GM18867 (cell line): Measurements from ENCODE around the gene MYLK3.

Experiments used
- ATAC-seq: cut with Tn5 transposase; IDR thresholded peaks from one replicate; pipeline ENCODE4 v1.9.1; 2021; ENCODE audit warnings: mild to moderate bottlenecking, moderate library complexity; ENCODE audit not compliant: unreplicated experiment

Gene MYLK3

DNA sequence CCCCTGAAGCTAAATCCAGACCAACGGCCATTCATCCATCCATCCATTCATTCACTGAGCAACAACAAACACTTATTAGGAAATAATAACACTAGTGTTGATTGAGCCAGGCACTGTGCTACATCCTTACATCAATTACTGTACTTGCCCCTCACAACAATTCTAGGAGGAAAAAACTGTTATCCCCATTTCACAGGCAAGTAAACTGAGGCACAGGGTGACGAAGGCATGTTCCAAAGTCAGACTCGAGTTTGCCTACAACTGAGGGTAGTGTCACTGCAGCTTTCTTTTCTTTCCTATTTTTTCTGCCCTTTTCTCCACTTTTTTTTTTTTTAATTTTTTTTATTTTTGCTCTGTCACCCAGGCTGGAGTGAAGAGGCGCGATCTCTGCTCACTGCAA, 11.2 kb upstream of the MYLK3 start:
- no peak for ATAC-seq

DNA sequence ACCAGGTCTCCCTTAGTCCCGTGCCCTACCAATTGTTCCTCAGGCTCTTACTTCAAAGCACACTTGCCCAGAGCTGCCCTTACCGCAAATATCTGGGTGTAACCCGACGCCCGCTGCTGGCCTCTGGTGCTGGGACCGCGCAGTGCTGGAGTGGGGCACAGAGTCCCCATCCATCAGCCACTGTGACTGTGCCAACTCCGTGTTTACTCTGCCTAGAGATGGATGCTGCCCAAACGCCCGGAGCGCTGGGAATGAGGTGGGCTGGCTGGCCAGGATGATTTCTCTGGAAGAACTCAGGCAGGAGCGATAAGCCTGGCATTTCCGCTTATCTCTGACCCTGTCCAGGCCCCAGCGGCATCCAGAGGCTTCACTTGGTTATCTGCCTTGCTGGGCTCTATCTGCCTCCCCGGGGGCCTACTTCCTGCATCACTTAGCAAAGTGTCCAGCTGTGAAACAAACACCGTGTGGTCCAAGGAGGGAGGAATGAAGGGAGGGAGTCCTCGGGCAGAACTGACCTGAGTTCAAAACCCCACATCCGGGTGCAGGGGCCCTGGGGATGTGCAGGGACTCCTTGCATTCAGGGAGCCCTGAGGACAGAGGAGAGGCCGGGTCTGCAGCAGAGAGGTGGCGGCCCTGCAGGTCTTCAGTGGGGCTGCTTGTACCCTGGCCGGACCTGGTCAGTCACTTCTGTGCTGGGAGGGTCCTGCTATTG, 9.4 kb upstream of the MYLK3 start:
- ATAC-seq = no peak

DNA sequence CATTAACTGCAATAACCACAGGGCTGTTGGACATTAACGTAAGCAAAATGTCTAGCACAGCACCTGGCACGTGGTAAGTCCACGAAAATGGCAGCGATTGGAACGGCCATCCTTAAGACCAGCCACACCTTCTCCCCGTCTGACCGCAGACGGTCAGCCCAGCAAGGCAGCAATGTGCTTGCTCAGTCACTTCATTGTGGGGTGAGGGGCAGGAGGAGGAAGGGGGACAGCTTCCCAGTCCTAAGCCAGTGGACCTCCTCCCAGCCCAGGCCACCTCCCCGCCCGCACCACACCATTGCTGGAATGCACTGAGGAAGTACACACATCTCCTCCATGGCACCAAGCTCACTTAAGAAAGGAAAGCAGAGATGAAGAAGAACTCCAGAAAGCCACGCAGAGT, 8.6 kb upstream of the MYLK3 start:
- ATAC-seq = no peak

DNA sequence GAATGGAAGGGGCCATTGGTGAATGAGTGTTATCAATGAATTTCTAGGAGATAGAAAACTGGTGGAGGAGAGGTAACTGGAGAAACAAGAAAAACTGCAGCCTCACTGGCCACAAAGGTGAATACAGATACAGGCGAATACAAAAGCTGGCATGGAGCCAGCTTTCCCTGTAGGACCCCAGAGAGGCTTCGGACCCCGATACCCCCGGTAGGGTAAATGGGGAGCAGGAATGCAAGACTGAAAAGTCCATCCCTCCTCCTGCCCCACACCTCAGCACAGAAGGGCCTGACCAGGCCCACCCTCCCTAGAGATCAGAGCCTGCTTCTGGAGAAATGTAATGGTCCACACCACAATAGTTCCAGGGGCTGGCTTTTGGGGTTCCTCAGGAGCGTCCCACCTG, 4.9 kb upstream of the MYLK3 start:
- no peak for ATAC-seq

DNA sequence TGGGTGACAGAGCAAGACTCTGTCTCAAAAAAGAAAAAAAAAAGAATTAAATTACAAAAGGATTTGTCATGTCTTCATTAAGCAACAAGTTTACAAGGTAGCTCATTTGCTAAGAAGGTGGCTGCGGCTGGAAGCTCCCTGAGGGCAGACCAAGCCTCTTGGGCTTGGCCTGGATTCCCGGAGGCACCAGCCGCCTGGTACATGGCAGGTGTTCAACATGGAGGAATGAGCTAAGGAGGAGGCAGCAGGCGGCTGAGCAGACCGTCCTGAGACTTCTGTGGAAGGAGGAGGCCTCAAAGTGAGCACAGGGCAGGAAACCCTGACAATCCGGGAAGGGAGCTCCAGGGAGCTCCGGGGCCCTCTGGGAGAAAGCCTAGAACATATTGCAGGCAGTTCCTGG, 3.2 kb upstream of the MYLK3 start:
- ATAC-seq = no peak

DNA sequence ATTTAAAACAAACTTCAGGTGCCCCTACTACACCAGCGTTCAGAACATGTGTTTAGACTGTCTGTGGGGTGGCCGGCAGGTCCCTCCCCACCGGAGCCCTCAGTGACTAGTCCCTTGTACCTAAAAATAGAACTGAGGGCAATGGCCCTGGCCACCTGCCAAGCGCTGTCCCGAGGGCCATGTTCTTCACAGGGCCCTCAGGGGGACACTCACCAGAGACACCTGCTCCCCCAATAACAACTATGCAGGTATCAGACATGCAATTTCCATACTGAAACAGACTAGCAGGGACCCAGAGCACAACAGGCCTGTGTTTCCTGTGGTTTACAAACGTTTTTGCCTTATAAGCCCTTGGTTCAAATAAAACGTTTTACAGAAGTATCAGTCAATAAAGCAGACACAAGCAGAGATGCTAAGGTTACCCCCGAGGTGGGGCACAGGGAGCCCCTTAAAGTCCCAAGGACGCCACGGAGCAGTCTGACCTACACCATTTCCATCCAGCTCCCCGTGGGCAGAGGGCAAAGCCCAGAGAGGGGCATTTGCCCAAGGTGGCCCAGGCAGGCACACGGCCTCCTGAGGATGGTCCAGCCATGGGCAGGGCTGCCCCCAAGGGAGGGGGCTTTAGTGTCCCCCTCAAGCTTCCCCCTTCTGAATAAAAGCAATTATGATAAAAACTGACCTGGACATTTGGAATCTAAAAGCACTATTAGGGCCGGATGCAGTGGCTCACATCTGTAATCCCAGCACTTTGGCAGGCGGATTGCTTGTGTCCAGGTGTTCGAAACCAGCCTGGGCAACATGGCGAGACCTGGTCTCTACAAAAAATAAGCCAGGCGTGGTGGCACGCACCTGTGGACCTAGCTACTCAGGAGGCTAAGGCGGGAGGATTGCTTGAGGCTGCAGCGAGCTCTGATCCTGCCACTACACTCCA, 896 bp upstream of the MYLK3 start:
- no peak for ATAC-seq

DNA sequence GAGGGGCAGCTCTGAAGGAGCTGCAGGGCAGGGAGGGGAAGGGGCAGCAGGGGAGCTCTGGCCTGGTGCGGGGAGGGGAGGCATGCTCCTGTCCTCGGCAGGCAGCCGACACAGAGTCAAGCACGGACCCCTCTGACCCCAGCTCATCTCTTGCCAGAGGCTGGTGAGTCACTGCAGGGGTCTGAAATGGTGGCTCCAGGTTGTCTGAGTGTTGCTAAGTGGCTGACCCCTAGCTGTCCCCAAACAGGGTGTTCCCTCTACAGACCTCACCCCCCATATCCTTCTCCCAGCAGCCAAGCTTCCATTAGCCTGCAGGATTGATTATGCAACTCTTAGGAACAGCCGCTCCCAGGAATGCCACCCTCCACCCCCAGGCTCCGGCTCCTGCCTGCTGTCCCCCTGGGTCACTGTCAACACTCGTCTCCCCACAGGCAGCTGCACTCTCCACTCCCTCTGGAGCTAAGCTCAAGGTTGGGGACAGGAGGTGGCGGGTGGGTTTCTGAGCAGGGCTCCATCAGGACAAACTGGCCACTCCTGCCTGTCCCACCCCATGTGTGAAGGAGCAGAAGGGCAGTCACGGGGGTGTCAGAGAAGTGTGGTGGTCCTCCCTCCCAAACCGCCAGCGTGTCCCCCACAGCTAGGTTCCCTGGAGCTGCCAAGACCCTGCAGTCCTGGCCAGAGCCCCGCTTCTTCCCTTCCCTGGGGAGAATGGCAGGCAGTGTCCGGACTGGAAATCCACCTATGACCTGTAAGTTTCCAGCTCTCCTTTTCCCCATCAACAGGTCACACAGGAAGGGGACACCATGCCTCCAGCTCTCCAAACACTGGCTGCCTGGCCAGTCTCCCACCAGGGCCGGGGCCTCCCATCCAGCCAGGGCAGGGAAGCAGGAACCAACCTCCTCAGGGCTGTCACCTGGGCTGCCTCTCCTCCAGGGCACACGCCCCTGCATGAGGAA, 1.0 kb downstream of the MYLK3 start:
- no peak for ATAC-seq

DNA sequence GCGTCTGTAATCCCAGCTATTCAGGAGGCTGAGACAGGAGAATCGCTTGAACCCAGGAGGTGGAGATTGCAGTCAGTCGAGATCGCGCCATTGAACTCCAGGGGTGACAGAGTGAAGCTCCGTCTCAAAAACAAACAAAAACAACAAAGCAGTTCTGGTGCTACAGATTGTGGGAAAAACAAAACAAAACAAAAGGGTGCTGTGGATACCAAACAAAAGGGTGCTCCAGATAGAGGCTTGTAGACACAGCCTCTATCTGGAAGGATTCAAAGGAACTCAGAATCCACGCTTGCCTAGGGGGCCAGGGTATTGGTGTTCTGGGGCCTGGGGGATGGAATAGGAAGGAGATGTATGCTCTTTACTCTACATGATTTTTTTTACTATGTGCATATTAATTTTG, 2.5 kb downstream of the MYLK3 start:
- ATAC-seq = no peak

DNA sequence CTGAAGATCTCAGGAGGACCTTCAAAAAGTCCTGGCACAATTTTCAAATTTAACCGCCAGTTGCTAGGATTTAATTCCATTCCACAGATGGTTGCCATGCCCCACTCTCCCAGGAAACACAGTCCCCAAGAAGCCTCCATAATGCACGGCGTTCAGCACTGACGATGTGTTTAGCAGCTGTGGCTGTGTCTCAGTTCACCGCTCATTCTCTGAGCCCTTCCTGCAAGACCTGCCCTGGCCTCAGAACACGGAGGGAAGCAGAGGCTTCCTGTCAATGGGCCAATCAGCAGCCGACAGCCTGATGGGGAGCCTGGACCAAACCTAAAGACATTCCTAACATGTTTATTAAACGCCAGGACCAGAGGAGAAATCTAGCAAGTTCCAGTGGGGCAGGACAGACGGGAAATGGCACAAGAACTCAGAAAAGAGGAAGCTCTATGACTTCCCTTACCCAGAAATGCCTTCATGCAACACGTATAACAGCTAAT, 4.9 kb downstream of the MYLK3 start:
- peak; percentile 50 for ATAC-seq

DNA sequence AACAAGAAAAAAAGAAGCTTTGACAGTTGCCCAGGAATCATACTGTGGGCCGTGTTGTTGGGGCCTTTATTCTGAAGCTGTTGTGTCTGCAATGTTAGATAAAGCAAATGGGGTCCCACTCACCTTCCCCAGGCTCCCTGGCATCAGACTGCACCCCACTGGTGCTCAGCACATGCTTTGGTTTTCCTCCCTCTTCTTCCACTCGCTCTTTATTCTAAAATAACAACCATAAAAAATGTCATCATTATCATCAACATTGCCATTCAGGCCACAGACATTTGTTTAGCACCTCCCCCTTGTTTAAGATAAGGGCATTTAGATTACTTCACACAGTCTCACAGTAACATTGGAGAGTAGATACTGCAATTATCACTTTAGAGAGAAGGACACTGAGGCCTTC, 8.2 kb downstream of the MYLK3 start:
- no peak for ATAC-seq

DNA sequence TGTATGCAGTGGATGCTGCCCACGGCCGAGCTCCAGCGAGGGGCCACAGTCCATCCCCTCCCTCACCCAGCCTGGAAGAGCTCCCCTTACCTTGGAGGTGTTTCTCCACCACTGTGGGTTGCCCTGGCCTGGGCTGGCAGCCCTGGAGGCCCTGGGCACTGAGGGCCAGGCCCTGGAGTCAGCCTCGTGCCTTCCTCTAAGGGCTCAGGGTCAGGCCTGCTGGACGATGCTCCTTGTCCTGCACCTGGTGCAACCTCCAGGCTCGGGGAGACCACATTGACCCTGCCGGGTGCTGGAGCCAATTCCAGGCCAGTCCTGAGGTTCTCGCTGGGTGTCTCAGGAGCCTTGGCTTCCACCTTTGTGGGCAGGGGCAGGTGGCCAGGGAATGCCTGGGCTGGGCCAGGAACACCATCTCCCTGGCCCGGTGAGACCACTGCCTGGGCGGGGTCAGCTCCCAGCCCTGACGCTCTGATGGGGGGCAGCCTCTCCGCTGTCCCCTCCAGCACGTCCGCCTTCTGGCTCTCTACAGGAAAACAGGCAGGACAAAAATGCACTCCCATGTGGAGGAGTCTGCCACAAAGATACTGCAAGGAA, 10.4 kb downstream of the MYLK3 start:
- no peak for ATAC-seq

DNA sequence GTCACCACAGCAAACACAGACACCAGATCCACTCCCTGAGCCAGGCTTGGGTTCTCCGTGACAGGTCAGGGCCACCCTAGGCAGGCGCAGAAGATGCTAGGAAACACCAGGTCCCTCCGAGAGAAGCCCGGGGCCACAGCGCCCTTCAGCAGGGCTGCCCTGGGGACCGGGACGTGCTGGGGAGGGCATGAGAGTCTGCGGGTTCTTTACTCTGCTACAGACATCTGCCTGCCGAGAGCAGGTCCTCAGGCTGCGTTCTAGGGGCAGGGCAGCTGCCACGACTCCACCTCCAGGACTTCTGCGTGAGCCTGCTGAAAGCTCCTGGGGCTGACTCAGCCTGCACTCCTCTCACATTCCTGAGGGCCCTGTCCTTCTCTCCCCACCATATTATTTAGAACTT, 11.4 kb downstream of the MYLK3 start:
- ATAC-seq = no peak

DNA sequence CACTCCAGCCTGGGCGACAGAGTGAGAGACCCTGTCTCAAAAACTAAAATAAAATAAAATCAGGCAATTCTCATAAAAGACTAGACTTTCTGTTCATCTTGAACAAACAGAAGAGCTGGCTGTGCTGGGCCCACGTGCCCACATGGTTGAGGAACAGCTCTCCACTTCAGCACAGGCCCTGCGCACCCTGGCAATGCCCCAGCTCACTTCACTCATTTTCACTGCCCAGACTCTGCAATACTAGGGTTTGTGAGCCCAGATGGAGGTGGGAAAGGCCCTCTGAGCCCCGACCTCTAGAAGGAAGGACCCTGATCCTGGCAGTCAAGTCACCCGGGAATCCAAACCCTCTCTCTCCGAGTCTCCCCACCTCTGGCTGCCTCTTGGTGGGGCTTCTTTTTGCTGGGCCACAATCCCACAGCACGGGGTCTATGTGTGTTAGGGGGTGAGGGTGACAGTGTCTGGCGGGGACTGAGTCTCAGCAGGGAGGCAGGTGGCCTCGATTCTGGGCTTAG, 14.8 kb downstream of the MYLK3 start:
- ATAC-seq = no peak

DNA sequence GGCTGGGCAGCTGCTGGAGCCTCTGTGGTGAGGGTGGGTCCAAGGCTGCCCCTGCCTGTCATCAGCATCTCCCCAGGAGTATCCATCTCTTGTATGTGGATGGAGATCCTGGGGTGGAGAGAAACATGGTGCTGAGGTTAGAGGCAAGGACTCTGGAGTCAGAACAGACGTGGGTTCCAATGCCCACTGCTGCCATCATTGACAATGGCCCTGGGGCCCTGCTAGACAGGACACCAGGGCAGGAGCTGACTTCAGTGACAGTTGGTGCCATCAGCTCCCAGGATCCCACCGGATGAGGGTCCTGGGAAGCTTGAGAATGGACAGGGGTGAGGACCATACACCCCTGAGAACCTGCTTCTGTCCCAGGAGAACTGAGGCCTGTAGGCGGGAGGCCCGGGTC, 15.6 kb downstream of the MYLK3 start:
- ATAC-seq = no peak

DNA sequence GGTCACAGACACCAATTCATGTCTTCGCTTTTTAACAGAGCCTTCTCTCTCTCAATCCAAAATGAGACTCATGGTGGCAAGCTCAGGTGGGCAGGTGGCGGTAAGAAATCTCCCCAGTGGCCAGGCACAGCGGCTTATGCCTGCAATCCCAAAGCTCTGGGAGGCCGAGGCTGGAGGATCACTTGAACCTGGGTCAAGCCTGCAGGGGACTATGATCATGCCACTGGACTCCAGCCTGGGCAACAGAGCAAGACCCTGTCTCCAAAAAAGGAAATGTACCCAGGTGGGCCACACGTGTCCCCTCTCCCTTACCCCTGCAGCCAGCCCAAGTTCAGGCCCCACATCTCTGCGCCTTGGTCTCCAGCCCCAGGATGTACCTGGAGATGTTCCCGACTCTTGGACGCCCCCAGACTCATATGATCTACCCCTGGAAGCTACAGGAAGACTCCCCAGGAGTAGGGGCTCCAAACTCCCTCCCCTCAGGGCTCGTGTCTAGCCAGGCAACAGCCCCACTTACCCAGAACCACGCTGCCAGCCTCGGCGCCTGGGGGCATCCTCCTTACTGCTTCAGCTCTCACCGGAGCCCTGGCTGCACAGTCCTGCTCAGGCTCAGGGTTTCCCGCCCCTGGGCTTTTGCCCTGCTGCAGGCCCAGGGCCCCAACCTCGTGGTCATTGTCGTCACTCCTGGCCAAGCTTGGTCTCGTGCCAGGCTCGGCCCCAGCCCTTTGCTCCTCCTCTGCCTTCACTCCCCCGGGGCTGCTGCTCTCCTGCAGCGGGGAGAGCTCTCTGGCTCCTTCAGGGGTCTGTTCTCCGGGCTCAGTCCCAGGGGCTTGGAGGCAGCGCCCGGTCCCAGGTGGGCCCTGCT, 16.2 kb downstream of the MYLK3 start:
- ATAC-seq = no peak

DNA sequence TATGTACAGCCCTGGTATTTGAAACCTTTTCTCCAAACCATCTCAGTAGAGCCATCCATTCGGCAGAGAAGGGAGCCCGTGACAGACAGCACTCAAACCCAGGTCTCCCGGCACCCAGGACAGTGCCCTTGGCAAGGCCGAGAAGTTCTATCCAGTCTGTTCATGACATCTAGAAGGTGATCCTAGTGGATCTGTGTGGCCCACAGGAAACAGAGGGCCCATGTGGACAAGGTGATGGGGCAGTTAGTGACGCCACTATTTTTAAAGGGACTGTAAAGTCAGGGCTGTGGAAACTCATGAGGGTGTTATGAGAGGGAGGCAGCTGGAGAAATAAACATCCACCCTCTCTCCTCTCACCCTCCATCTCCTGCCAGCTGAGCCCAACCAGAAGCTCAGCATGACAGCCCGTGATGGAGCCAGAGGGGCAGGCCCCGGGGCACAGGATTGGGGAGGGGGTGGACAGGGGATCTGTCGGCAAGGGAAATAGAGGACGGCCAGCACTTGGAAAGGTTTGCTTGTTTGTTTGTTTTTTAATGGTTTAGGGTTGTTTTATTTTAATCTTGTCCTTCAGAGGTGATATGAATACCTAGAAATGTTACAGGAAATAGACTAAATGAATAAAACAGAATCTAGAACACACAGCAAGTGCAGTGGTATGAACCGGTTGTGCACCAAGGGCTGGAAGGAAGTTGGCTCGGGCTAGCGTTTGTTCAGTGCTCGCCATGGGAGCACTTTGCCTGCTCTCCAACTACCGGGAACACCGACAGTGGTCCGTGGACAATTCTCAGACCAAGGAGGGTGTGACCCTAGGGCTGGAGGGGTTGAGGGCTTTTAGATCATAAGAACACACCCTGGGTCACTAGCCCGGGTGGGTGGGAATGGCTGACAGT, 17.1 kb downstream of the MYLK3 start:
- no peak for ATAC-seq

DNA sequence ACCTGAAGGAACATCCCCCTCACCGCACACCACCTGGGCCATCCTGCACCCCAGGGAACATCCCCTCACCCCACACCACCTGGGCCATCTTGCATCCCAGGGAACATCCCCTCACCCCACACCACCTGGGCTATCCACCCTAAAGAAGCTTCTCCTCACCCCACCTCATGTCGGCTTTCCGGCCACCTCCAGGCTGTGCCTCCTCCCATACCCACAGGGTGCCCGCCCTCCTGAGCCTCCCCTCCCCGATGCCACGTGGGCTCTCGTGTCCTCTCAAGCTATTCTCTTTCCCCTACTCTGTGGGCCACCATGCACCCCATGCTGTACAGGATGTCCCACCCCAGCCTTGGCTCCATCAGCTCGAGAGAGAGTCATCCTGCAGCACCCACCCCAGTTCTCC, 18.0 kb downstream of the MYLK3 start:
- no peak for ATAC-seq

DNA sequence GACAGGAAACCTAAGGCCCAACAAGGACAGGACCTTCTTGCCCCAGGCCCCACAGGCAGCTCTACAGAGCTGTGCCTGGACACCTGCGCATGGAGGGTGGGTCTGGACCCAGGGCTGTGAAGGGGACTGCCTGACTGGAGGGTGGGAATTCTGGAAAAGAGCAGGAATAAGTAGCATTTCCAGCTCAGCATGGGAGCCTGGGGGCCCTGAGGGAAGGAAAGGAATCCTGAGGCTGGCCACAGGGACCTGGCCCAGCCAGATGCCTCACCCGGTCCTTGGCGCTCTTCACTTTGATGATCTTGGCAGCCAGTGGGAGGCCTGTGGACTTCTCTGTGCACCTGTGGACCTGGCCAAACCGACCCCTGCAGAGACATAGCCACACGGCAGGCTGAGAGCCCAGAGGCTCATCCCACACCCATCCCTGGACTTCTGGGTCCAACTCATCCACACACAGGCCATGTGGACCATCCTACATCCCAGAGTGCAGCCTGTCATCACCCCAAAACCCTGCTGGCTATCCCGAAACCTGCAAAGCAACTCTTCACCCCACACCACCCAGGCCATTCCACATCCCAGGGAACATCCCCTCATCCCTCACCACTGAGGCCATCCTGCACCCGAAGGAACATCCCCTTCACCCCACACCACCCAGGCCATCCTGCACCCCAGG, 18.7 kb downstream of the MYLK3 start:
- no peak for ATAC-seq
